ENCODE measurements around the gene GPR157.

The GPR157 gene

GRCh38 chr1:9093581-9093980, 35.3 kb downstream of the GPR157 start:
- in situ Hi-C loops (cut with MboI; ENCODE audit: low sequenced_read_pairs), result no loop called here

- in situ Hi-C loops (cut with MboI; ENCODE audit: low sequenced_read_pairs), result no loop called here
Observed at GRCh38 chr1:9093091-9093490, 35.8 kb downstream of the GPR157 start.

GRCh38 chr1:9088807-9089206, 40.1 kb downstream of the GPR157 start:
- in situ Hi-C loops (cut with MboI; ENCODE audit: low sequenced_read_pairs), result no loop called here

- in situ Hi-C loops (cut with MboI; ENCODE audit: low sequenced_read_pairs), result no loop called here
Observed at GRCh38 chr1:9087411-9088125, 41.3 kb downstream of the GPR157 start.

- in situ Hi-C loops (cut with MboI; ENCODE audit: low sequenced_read_pairs), result no loop called here
Observed at GRCh38 chr1:9086796-9087195, 42.1 kb downstream of the GPR157 start.

- in situ Hi-C loops (cut with MboI; ENCODE audit: low sequenced_read_pairs), result no loop called here
Observed at GRCh38 chr1:9086045-9086444, 42.9 kb downstream of the GPR157 start.

GRCh38 chr1:9085306-9085940, 43.5 kb downstream of the GPR157 start:
- in situ Hi-C loops (cut with MboI; ENCODE audit: low sequenced_read_pairs), result no loop called here

GRCh38 chr1:9084906-9085305, 44.0 kb downstream of the GPR157 start:
- in situ Hi-C loops (cut with MboI; ENCODE audit: low sequenced_read_pairs), result no loop called here

- in situ Hi-C loops (cut with MboI; ENCODE audit: low sequenced_read_pairs), result no loop called here
Observed at GRCh38 chr1:9081473-9081872, 47.4 kb downstream of the GPR157 start.

GRCh38 chr1:9080705-9081291, 48.1 kb downstream of the GPR157 start:
- in situ Hi-C loops (cut with MboI; ENCODE audit: low sequenced_read_pairs), result no loop called here

- in situ Hi-C loops (cut with MboI; ENCODE audit: low sequenced_read_pairs), result no loop called here
Observed at GRCh38 chr1:9079988-9080704, 48.8 kb downstream of the GPR157 start.

GRCh38 chr1:9078752-9079500, 50.0 kb downstream of the GPR157 start:
- in situ Hi-C loops (cut with MboI; ENCODE audit: low sequenced_read_pairs), result no loop called here

- in situ Hi-C loops (cut with MboI; ENCODE audit: low sequenced_read_pairs), result no loop called here
Observed at GRCh38 chr1:9078015-9078751, 50.7 kb downstream of the GPR157 start.

- in situ Hi-C loops (cut with MboI; ENCODE audit: low sequenced_read_pairs), result no loop called here
Observed at GRCh38 chr1:9075022-9075421, 53.9 kb downstream of the GPR157 start.

- in situ Hi-C loops (cut with MboI; ENCODE audit: low sequenced_read_pairs), result no loop called here
Observed at GRCh38 chr1:9073143-9073542, 55.8 kb downstream of the GPR157 start.

- in situ Hi-C loops (cut with MboI; ENCODE audit: low sequenced_read_pairs), result no loop called here
Observed at GRCh38 chr1:9071554-9072235, 57.2 kb downstream of the GPR157 start.

GRCh38 chr1:9070486-9070885, 58.4 kb downstream of the GPR157 start:
- in situ Hi-C loops (cut with MboI; ENCODE audit: low sequenced_read_pairs), result no loop called here

- in situ Hi-C loops (cut with MboI; ENCODE audit: low sequenced_read_pairs), result no loop called here
Observed at GRCh38 chr1:9069326-9070100, 59.4 kb downstream of the GPR157 start, which contains the start of gene SLC2A5. Gene SLC2A5, minus strand, starts transcription at chr1:9069635. Its CDS starts 99 bp downstream, at chr1:9069536.

GRCh38 chr1:9068981-9069325, 59.9 kb downstream of the GPR157 start:
- in situ Hi-C loops (cut with MboI; ENCODE audit: low sequenced_read_pairs), result no loop called here
